ENCODE data around the gene MAP3K1.

MAP3K1 gene

GRCh38 chr5:56917534-56917933 lies 102.2 kb downstream of the MAP3K1 start:
- Histone ChIP-seq H3K27ac (ENCODE audit: poor library complexity, severe bottlenecking) (no peak overlapping the region), H3K27me3 (ENCODE audit: insufficient read depth, poor library complexity, severe bottlenecking) (no peaks in the 10 kb centered on the region), H3K36me3 (ENCODE audit: low read depth) (peaks cover 37% of the 10 kb centered on the region), H3K4me3 (ENCODE audit: severe bottlenecking) (no peak overlapping the region), H3K9me3 (ENCODE audit: severe bottlenecking) (no peaks in the 10 kb centered on the region), H3K4me1 (ENCODE audit: insufficient read depth, poor library complexity, severe bottlenecking) (no peaks in the 10 kb centered on the region)
- ATAC-seq (ENCODE audit: low read depth) = peak; percentile 35; the same call in 1 of the 3 replicates
- TF ChIP-seq CTCF (IDR thresholded peaks at IDR 0.05; ENCODE audit: poor library complexity, severe bottlenecking) = no peak
- DNase-seq (ENCODE audit: low spot score) = no peak

- H3K4me1 ChIP-seq (ENCODE audit: insufficient read depth, poor library complexity, severe bottlenecking) = no peaks in the 10 kb centered on the region
- H3K27ac ChIP-seq (ENCODE audit: poor library complexity, severe bottlenecking) = no peak overlapping the region
- no peaks in the 10 kb centered on the region for H3K9me3 ChIP-seq (ENCODE audit: severe bottlenecking)
- TF ChIP-seq CTCF (IDR thresholded peaks at IDR 0.05; ENCODE audit: poor library complexity, severe bottlenecking) = no peak
- ATAC-seq (ENCODE audit: low read depth) (peak; percentile 42; the same call in 2 of the 3 replicates), DNase-seq (ENCODE audit: low spot score) (no peak)
- no peak overlapping the region for H3K4me3 ChIP-seq (ENCODE audit: severe bottlenecking)
- peaks cover 42% of the 10 kb centered on the region for H3K36me3 ChIP-seq (ENCODE audit: low read depth)
- no peaks in the 10 kb centered on the region for H3K27me3 ChIP-seq (ENCODE audit: insufficient read depth, poor library complexity, severe bottlenecking)
Observed at GRCh38 chr5:56918054-56918453, 102.7 kb downstream of the MAP3K1 start.

- Histone ChIP-seq H3K27ac (ENCODE audit: poor library complexity, severe bottlenecking) (no peak overlapping the region), H3K36me3 (ENCODE audit: low read depth) (peaks cover 62% of the 10 kb centered on the region), H3K27me3 (ENCODE audit: insufficient read depth, poor library complexity, severe bottlenecking) (no peaks in the 10 kb centered on the region), H3K9me3 (ENCODE audit: severe bottlenecking) (no peaks in the 10 kb centered on the region), H3K4me1 (ENCODE audit: insufficient read depth, poor library complexity, severe bottlenecking) (no peaks in the 10 kb centered on the region), H3K4me3 (ENCODE audit: severe bottlenecking) (no peak overlapping the region)
- TF ChIP-seq CTCF (IDR thresholded peaks at IDR 0.05; ENCODE audit: poor library complexity, severe bottlenecking) = no peak
- DNase-seq (ENCODE audit: low spot score) (no peak), ATAC-seq (ENCODE audit: low read depth) (no peak)
Observed at GRCh38 chr5:56919942-56920662, 104.8 kb downstream of the MAP3K1 start.

GRCh38 chr5:56922922-56923321 lies 107.6 kb downstream of the MAP3K1 start:
- TF ChIP-seq CTCF (IDR thresholded peaks at IDR 0.05; ENCODE audit: poor library complexity, severe bottlenecking) = no peak
- H3K4me1 ChIP-seq (ENCODE audit: insufficient read depth, poor library complexity, severe bottlenecking) = no peaks in the 10 kb centered on the region
- DNase-seq (ENCODE audit: low spot score) (no peak), ATAC-seq (ENCODE audit: low read depth) (no peak)
- H3K27ac ChIP-seq (ENCODE audit: poor library complexity, severe bottlenecking) = no peak overlapping the region
- H3K27me3 ChIP-seq (ENCODE audit: insufficient read depth, poor library complexity, severe bottlenecking) = no peaks in the 10 kb centered on the region
- no peaks in the 10 kb centered on the region for H3K9me3 ChIP-seq (ENCODE audit: severe bottlenecking)
- H3K4me3 ChIP-seq (ENCODE audit: severe bottlenecking) = no peak overlapping the region
- peaks cover 88% of the 10 kb centered on the region for H3K36me3 ChIP-seq (ENCODE audit: low read depth)

- no peak for TF ChIP-seq CTCF (IDR thresholded peaks at IDR 0.05; ENCODE audit: poor library complexity, severe bottlenecking)
- no peaks in the 10 kb centered on the region for H3K9me3 ChIP-seq (ENCODE audit: severe bottlenecking)
Observed at GRCh38 chr5:56934325-56934724, 119.0 kb downstream of the MAP3K1 start.

More at GRCh38 chr5:56934325-56934724, 119.0 kb downstream of the MAP3K1 start:
- no peak for DNase-seq (ENCODE audit: low spot score)
- H3K4me3 ChIP-seq (ENCODE audit: severe bottlenecking) = no peak overlapping the region
- no peak overlapping the region for H3K27ac ChIP-seq (ENCODE audit: poor library complexity, severe bottlenecking)
- H3K36me3 ChIP-seq (ENCODE audit: low read depth) = peaks cover 100% of the 10 kb centered on the region
- ATAC-seq (ENCODE audit: low read depth) = no peak
- H3K4me1 ChIP-seq (ENCODE audit: insufficient read depth, poor library complexity, severe bottlenecking) = no peaks in the 10 kb centered on the region
- H3K27me3 ChIP-seq (ENCODE audit: insufficient read depth, poor library complexity, severe bottlenecking) = no peaks in the 10 kb centered on the region

Data from RWPE2 (cell line).